Measurements from ENCODE around the gene WDTC1. TPM values are rescaled to one million over a fixed set of nuclear protein-coding genes. Genes with fewer than 3 reads are reported as not detected.

WDTC1 gene
- total and polyA plus RNA-seq, 2 of the 13 experiments (the other 11 are each of a cell fraction or from before 2014, with no cell fraction given): 5.5 TPM

GRCh38 chr1:27350663-27351540 lies 116.5 kb downstream of the WDTC1 start (continued):
- peak; percentile 39 for TF ChIP-seq MAX (IDR thresholded peaks at IDR 0.05)
- TF ChIP-seq TCF7L2 (IDR thresholded peaks at IDR 0.05; ENCODE audit: low read depth, low read length): no peak
- no peak for TF ChIP-seq ZNF326 (CRISPR knock-in tag; IDR thresholded peaks at IDR 0.05; ENCODE audit: borderline replicate concordance)
- TF ChIP-seq HOXA3 (CRISPR knock-in tag; IDR thresholded peaks at IDR 0.05): 0 out of 2 replicates have a peak, but pooled peaks have one; percentile 17
- no peak for TF ChIP-seq ELF1 (CRISPR knock-in tag; IDR thresholded peaks at IDR 0.05)
- no peak; the same call in 1 of the 2 replicates for TF ChIP-seq PRDM15 (CRISPR knock-in tag; IDR thresholded peaks at IDR 0.05)
- TF ChIP-seq DMAP1 (CRISPR knock-in tag; IDR thresholded peaks at IDR 0.05): no peak
- TF ChIP-seq MXD3 (CRISPR knock-in tag; IDR thresholded peaks at IDR 0.05): 0 out of 2 replicates have a peak, but pooled peaks have one; percentile 22
- TF ChIP-seq ETV6 (CRISPR knock-in tag; conservative IDR thresholded peaks at IDR 0.05): no peak
- no peak for TF ChIP-seq ZNF512 (CRISPR knock-in tag; IDR thresholded peaks at IDR 0.05)
- no peak for TF ChIP-seq NFKB2 (CRISPR knock-in tag; IDR thresholded peaks at IDR 0.05; ENCODE audit: borderline replicate concordance)
- no peak for TF ChIP-seq SOX6 (IDR thresholded peaks at IDR 0.05)
- peak; percentile 14; the same call in 1 of the 2 replicates for TF ChIP-seq SOX6 (CRISPR knock-in tag; IDR thresholded peaks at IDR 0.05)
- no peak for TF ChIP-seq CSRNP2 (CRISPR knock-in tag; conservative IDR thresholded peaks at IDR 0.05; ENCODE audit: low read depth)
- TF ChIP-seq STAG1 (CRISPR knock-in tag; IDR thresholded peaks at IDR 0.05): 0 out of 2 replicates have a peak, but pooled peaks have one; percentile 28
- TF ChIP-seq RERE (CRISPR knock-in tag; IDR thresholded peaks at IDR 0.05; ENCODE audit: low read depth): no peak
